Astrocyte (in vitro differentiated cells and primary cell): ENCODE data around the gene CFAP141.

Experiments used
- CTCF ChIP-seq: IDR thresholded peaks from 2 replicates; pipeline ENCODE4 v1.5.1; 2011; ENCODE audit warnings: low read depth, mild to moderate bottlenecking, inconsistent platforms, low read length, moderate library complexity; ENCODE audit not compliant: insufficient read depth
- EZH2 ChIP-seq: IDR thresholded peaks from 2 replicates; pipeline ENCODE4 v1.6.1; 2012; ENCODE audit warnings: mild to moderate bottlenecking, low read length, inconsistent platforms; ENCODE audit not compliant: insufficient read depth

GRCh38 chr1:154155251-154155650, 50.9 kb downstream of the CFAP141 start:
- TF ChIP-seq CTCF, result no peak
- no peak for TF ChIP-seq EZH2
